GM21360 (cell line): Measurements from ENCODE around the gene FXR2.

Experiments
- ATAC-seq: cut with Tn5 transposase; IDR thresholded peaks from one replicate; pipeline ENCODE4 v1.9.1; 2021; ENCODE audit warnings: mild to moderate bottlenecking, moderate library complexity; ENCODE audit not compliant: unreplicated experiment

Gene FXR2

DNA sequence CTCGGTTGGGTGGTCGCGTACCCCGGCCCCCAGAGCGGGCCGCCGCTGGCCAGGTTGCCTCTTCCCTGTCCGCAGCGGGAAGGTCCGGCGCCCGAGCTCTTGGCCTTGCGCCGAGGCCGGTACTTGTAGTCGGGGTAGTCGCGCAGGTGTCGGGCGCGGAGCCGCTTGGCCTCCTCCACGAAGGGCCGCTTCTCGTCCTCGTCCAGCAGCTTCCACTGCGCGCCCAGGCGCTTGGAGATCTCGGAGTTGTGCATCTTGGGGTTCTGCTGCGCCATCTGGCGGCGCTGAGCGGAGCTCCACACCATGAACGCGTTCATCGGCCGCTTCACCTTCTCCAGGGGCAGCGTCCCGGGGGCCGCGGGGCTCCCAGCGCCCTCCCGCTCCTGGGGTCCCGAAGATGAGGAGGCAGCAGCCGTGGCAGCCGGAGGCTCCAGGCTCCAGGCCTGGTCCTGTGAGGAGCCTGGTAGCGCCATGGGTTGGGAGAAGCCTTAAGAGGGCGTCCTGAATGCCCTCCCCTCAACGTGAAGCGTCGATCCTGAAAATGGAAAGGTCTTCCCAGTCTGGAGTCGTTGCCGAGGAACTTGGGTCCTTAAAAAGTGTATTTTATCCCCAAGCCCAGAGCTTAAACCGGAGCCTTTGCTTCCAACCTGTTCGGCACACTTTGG, 25.4 kb downstream of the FXR2 start:
- no peak for ATAC-seq

DNA sequence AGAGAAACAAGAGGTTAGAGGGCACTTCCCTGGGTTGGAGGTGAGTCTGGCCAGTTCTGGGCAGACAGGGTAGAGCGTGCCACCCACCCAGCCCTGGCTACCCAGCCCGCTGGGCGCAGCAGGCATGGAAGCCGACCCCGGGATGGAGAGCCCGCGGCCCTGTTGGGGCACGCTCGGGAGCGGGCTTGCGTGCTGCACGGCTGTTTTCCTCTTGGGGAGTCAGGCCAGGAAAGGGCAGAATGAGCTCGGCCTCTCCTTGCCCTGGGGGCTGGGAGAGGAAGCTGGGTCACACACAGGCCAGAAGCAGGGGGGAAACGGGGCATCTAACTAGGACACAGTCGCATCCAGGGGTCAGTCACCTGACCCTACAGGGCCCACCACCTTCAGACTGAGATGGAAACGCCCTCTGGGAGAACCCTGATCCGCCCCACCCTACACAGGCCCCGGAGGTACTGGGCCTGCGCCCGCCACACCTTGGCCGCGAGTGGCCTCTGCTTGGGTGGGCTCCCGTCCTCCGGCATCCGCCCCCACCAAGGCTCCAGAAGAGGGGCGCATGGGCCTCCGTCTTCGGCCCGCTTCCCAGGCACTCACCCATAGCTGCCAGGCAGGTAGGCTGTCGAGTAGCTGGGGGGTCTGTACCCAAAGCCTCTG, 26.0 kb downstream of the FXR2 start:
- no peak for ATAC-seq

DNA sequence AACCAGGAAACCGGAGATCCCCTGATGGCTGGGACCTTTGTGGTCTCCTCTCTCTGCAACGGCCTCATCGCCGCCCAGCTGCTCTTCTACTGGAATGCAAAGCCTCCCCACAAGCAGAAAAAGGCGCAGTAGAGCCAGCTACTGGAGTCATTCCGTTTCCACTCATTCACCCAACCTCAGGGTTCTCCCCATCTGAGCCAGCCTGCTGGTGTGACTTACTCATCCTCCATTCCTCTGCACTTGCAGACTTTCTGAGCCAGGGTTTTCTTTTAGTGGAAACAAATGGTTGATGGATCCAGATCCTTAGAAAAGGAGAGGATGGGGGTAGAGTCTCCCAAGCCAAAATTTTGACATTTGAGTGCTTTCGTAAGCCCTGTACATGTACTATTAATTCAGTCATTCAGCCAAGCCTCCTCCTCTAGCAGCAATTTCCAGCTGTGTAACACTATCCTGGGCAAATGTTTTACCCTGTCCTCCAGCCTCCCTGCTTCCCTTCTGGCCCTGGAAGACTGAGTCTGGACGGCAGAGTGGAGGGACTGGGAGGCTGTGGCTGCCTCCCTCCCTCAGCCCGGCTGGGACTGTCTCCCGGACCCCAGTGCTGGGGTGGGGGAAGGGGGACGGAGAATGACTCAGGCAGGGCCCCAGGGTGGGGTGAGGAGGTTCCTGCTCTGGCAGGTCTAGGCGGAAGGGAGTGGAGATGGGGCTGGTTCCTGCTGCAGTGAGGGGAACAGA, 27.1 kb downstream of the FXR2 start:
- ATAC-seq = no peak

DNA sequence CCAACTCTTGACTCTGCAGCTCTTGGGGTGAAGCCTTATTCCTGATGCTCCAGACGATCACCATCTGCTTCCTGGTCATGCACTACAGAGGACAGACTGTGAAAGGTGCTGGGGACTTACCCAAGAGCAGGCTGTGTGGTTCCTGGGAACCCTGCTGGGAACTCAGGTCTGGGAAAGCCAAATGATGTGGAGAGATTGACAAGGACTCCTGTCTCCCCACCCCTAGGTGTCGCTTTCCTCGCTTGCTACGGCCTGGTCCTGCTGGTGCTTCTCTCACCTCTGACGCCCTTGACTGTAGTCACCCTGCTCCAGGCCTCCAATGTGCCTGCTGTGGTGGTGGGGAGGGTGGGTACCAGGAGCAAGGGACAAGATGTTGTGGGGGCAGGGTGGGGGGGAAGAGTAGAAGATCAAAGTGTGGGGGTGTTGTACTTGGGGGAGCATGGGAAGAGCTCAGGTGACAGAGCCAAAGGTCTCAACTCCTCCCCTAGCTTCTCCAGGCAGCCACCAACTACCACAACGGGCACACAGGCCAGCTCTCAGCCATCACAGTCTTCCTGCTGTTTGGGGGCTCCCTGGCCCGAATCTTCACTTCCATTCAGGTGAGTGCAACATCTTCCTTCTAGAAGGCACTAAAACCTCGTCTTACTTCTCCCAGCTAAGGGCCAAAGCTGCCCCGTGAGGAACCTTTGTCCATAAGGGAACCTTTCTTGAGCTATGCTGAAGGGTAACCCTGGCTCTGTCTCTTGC, 27.9 kb downstream of the FXR2 start:
- no peak for ATAC-seq

DNA sequence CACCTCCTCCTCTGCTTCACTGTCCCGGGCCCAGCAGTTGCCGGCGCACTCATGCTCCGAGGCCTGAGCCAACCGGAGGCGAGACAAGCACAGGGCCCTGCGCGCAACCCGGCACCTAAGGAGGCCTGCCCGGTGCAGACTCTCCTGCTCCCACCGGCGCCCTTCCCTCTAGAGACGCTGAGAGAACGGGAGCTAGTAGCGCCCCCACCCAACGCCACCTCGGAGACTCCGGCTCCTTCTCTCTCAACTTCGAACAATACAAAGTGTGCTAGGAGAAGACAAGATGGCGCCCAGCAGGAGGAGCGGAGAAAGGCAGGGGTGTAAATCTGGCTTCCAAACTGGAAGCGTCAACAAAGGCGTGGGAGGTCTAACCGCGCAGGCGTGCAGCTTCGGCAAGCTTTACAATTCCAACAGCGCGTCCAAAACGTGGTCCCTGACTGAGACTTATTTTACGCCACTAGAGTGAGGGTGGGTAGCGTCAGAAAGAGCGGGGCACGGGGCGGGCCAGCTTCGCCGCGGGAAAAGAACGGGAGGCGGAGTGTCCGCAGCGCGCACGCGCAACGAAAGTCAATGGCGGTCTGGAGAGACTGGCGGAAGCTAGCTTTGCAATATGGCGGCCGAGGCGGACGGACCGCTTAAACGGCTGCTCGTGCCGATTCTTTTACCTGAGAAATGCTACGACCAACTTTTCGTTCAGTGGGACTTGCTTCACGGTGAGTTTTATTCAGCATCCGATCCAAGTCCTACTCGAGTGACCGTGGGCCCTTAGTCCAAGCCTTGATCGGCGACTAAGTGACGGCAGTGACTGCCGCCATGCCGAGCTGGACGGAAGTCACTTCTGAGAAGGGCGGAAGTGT, 31.2 kb downstream of the FXR2 start, which contains the start of gene MPDU1:
MPDU1 (plus strand) TSS at position 600 of the 857 bp plus-strand sequence; CDS start at position 611, 11 bp downstream.
- ATAC-seq = peak; percentile 56

DNA sequence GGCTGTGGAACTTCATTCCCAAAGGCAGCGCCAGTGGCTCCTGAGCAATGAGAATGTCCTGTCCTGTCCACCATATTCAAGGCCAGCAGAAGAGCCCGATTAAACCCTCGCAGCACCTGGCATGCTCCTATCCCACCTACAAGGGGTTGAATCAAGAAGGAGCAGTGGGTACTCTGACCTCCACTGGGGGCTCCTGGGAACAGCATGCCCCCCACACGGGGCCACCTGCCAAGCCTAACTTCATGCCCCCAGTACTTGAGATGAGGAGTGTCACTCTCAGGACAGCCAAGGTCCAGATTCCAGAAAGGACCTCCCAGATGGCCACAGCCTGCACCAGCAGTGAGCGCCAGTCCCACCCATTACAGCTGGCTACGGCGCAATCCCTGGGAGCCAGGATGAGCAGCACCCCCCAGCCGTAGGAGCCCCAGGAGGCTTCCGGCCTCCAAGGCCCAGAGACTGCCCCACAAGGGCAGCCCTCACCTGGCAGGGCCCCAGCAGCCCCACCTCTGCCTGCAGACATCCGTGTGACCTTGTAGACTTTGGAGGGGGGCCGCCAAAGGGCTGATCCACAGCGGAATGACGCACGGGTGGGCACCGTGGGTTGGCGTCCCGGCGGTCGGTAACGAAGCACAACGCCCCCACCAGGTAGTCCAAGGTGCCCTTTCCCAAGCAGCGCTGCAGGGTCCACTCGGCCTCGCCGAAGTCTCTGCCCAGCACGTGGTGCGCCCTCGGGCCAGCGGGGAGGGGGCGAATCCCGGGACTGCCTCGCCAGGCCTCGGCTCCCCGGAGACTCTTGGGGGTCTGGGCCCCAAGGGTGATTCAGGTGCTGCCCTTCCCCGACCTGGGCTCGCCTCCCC, 32.1 kb downstream of the FXR2 start:
- no peak for ATAC-seq

DNA sequence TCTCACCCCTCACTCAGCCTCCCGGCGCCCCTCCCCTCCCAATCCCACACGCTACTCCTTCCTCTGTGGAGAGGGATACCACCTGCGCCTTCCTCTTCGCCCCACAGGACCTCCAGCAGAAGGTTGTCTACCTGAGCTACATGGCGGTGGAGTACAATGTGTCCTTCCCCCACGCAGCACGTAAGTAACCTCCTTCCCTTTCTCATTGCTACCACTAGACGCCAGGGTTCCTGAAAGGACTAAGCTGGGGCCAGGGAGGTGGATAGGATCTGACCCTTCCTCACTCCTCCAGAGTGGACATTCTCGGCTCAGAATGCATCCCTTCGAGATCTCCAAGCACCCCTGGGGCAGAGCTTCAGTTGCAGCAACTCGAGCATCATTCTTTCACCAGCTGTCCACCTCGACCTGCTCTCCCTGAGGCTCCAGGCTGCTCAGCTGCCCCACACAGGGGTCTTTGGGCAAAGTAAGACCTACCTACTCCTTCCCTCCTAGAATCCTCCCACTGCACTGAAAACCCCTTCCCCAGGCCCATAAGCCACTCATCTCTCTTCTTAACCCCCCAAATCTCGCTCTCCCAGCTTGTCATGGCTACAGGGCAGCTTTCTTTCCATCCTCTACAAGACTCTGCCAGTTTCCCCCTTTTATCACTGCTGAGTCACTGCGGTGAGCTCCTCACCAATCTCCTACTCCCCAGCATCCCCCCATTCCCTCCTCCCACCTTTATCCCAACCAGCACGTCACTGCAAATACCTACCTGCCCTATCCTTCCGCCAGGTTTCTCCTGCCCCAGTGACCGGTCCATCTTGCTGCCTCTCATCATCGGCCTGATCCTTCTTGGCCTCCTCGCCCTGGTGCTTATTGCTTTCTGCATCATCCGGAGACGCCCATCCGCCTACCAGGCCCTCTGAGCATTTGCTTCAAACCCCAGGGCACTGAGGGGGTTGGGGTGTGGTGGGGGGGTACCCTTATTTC, 33.8 kb downstream of the FXR2 start:
- ATAC-seq = no peak

DNA sequence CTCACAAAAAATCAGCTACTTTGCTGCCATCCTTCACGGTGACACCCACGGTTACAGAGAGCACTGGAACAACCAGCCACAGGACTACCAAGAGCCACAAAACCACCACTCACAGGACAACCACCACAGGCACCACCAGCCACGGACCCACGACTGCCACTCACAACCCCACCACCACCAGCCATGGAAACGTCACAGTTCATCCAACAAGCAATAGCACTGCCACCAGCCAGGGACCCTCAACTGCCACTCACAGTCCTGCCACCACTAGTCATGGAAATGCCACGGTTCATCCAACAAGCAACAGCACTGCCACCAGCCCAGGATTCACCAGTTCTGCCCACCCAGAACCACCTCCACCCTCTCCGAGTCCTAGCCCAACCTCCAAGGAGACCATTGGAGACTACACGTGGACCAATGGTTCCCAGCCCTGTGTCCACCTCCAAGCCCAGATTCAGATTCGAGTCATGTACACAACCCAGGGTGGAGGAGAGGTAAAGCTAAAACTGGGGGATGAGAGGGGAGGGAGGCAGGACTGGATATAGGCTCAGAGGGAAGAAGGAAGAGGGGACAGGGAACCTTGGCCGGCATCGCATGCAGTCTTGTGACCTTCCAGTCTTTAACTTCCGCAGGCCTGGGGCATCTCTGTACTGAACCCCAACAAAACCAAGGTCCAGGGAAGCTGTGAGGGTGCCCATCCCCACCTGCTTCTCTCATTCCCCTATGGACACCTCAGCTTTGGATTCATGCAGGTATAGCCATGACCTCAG, 34.7 kb downstream of the FXR2 start:
- no peak for ATAC-seq

DNA sequence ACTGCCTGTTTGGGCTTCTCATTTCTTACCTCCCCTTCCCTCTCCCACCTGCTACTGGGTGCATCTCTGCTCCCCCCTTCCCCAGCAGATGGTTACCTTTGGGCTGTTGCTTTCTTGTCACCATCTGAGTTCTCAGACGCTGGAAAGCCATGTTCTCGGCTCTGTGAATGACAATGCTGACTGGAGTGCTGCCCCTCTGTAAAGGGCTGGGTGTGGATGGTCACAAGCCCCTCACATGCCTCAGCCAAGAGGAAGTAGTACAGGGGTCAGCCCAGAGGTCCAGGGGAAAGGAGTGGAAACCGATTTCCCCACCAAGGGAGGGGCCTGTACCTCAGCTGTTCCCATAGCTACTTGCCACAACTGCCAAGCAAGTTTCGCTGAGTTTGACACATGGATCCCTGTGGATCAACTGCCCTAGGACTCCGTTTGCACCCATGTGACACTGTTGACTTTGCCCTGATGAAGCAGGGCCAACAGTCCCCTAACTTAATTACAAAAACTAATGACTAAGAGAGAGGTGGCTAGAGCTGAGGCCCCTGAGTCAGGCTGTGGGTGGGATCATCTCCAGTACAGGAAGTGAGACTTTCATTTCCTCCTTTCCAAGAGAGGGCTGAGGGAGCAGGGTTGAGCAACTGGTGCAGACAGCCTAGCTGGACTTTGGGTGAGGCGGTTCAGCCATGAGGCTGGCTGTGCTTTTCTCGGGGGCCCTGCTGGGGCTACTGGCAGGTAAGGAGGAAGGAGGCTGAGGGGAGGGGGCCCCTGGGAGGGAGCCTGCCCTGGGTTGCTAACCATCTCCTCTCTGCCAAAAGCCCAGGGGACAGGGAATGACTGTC, 35.5 kb downstream of the FXR2 start, which contains the start of gene CD68:
CD68 (plus strand) TSS at position 638 of the 833 bp plus-strand sequence; CDS start at position 678, 40 bp downstream.
- no peak for ATAC-seq

DNA sequence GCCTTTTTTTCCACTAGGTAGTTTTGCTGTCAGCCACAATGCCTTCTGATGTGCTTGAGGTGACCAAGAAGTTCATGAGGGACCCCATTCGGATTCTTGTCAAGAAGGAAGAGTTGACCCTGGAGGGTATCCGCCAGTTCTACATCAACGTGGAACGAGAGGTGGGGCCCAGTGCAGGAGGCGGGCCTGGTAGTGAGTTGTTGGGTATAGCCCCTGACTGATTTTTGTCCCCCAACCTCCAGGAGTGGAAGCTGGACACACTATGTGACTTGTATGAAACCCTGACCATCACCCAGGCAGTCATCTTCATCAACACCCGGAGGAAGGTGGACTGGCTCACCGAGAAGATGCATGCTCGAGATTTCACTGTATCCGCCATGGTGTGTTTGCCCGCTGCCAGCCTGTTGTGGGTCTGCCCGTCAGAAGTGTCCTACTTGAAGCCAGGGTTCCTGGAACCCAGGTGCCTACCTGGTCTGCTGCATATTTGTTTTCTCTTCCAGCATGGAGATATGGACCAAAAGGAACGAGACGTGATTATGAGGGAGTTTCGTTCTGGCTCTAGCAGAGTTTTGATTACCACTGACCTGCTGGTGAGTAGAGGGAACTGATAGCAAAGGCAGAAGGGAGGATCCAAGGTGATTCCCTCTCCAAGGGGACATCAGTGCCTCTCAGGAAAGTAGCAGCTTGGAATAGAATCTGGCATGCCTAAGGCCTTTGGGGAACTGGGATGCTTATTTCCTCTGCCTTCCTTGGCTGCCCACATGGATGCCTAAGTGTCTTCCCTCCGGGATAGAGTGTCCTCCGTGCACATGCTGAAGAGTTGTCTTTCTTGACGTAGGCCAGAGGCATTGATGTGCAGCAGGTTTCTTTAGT, 37.1 kb downstream of the FXR2 start:
- ATAC-seq = no peak

DNA sequence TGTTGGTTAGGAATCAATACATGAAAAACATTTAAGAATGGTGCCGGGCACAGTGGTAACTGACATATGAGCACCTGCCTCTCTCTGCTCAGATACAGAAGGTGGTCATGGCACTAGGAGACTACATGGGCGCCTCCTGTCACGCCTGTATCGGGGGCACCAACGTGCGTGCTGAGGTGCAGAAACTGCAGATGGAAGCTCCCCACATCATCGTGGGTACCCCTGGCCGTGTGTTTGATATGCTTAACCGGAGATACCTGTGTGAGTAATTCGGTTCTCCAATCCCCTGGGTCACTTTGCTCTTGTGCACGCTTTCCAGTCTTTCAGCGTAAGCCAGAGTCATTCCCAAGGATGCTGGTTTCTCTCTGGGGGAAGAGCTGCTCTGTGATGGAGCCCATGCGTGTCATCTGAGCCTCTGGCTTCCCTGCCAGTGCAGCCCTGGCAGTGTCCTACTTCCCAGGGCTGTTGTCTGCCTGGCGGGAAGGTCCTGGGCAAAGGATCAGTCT, 38.2 kb downstream of the FXR2 start:
- no peak for ATAC-seq

DNA sequence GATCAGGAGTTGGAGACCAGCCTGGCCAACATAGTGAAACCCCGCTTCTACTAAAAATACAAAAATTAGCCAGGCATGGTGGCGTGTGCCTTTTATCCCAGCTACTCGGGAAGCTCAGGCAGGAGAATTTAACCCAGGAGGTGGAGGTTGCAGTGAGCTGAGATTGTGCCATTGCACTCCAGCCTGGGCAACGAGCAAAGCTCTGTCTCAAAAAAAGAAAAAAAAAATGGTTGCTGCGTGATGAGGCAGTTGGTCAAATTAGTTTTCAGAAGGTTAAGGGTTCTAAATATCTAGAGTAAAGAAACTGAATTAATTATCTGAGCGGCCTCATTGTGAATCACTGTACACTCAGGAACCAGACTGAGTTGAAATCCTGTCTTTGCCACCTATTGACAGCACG, 38.7 kb downstream of the FXR2 start:
- ATAC-seq = no peak

DNA sequence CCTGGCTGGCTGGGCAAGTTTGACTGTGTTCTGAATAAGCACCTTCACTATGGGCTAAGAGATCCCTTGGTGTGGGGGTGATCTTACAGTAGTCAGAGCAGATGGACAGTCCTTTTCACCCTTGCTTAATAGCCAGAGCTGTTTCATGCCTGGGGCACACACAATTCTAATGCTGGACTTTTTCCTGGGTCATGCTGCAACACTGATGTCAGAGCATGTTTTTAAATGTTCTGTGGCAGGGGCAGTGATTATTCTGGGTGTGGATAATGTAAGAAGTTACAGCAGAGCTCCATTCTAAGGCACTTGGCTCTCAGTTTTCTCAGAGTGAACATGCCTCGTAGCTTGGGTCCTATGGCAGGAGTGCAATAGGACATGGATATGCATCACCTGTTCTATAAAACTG, 39.2 kb downstream of the FXR2 start:
- ATAC-seq = no peak

DNA sequence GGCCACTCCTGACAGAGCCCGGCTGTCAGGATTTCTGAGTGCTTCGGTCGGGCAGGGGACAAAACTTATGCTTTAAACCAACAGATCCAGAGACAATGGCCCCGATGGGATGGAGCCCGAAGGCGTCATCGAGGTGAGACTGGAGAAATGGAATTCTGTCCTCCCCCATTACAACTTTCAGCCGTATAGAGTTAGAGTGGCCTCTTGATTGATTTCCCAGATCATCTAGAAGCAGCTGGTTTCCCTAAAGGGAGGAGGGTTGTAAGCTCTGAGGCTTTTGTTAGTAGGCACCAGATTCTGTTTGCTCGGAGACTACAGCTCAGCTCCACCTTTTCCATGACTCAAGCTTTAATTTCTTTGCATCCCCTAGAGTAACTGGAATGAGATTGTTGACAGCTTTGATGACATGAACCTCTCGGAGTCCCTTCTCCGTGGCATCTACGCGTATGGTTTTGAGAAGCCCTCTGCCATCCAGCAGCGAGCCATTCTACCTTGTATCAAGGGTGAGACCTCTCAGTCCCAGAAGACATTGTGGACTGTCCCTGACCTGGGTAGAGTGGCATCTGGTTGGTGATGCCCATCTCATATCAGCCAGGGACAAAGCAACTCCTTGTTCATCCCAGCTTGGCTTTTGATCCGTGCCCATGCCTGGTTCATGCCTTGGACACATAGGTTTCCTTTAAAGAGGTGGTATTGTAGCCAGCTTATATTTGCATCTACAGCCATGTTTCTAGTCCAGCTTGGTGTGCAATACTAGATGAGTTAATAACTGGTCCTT, 40.3 kb downstream of the FXR2 start:
- ATAC-seq = no peak
